Stimulated activated naive CD4-positive, alpha-beta T cell (primary cell): Measurements from ENCODE around the gene NPL.

Source experiments
- DNase-seq, 6 experiments: peaks; one replicate each; lab custom pipeline; 2025; lab: John Stamatoyannopoulos, UW

The NPL gene, protein sequence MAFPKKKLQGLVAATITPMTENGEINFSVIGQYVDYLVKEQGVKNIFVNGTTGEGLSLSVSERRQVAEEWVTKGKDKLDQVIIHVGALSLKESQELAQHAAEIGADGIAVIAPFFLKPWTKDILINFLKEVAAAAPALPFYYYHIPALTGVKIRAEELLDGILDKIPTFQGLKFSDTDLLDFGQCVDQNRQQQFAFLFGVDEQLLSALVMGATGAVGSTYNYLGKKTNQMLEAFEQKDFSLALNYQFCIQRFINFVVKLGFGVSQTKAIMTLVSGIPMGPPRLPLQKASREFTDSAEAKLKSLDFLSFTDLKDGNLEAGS

DNA sequence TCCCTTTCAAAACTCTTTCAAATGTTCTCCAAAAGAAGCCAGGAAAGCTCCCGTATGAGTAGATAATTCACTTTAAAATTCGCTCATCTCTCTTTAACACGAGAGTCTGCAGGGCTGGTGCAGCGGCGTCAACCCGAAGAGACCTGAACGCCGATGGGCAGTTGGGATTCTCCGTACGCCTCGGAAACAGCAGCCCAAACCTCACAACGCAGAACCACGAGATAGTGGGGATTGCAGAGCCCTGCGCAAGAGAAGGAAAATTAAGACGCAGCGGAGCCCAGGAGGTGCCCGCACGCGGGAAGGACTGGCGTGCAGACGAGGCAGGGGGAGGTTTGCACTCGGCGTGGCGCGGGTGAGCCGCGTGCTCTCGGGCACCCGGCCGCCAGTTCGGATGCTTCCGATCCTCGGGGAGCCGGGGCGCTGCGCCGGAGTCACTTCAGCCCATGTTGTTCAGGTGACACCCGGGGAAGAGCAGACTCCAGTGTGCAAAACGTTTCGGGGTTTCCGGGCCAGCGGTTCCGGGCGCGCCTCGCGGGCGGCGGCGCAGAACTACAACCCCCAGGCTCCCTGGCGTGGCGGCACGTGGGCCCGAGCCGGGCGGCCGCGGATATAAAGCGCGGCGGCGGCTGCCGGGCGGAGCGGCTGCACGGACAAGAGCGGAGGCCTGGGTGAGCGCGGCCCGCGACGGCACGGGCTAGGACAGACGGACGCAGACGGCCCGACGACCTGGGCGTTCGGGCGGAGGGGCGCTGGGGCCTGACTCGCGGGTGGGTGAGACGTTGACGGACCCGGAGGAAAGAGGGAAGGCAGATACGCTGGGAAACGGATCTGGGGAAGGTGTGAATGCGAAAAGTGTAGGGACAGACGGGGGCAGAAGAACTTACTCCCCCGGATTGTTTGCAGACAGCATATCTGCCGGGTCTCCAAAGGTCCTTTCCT is at the start of gene NPL:
TSS of gene NPL (plus strand) at position 636 of the 939 bp plus-strand sequence. CDS start 4,599 bp downstream, outside the sequence.
- DNase-seq, result peak; percentile 72 to 85 (median 82)

DNA sequence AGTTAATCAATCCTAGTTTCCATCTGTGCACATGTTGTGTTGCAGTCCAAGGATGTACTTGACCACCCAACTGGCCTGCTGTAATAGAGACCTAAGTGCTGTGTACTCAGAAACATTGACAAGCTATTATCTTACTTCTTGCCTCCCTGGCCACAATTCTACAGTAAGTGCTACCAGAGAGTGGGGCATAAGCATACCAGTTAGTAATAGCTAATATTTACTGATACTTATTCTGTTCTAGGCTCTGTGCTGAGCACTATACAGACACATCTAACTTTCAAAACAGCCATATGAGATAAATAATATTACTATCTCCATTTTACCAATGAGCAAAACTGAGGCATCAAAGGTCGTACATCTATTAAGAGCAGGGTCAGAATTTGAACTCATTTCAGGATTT is 49.5 kb upstream of the NPL start:
- DNase-seq, result no peak

DNA sequence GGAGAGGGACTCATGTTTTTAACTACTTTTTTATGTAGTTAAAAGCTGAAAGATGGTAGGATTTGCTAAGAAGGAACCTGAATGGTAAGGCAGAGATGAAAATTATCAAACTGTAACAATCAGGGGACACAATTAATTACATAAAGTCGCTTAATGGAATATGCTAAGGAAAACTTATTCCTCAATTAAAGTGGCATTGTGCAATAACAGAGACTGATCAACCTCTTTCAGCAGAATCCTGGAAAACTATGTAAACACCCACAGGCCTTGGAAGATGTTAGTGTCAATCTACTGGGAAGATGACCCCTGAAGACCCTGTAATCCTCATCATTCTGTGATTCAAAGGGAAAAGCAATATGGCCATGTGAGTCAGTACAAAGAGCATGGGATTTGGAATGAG is 46.8 kb upstream of the NPL start:
- DNase-seq, result no peak

DNA sequence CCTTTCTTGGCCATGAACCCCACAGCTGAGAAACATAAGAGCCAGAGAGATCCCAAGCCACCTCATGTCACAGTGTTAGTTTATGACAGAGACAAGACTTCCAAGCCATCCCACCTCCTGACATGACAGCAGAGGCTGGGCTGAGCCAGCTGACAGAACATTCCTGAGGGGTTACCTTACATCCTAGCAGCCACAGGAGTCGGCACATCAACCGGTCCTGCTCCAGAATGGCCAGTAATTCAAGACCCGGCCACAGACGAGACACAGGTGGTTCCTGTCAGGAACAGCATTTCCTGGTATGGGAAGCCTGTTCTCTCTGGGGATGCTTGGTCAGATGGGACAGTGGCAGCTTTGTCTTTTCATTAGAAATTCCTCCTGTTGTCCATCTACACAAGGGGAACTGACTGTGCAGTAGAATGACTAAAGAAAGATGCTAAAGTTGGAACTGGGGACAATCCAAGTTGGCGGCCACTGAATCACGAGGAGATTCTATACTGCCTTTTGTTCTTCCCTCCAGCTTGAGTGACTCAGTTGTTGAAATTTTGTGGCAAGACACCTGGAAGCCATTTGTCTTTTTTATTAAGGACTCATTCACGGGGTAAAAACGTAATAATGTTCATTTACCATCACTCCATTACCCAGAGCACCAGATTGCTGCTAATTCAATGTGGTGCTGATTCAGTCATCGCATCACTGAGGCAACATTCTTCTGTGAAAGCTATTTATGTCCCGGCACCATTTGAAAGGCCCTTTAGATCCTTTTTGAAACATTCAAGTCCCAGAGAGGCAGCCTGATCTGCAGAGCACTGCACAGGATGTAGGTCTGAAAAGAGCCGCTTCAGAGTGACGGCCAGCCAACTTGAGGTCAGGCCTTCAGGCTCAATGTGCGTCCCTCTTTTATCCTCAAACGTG is 37.2 kb upstream of the NPL start:
- no peak for DNase-seq

DNA sequence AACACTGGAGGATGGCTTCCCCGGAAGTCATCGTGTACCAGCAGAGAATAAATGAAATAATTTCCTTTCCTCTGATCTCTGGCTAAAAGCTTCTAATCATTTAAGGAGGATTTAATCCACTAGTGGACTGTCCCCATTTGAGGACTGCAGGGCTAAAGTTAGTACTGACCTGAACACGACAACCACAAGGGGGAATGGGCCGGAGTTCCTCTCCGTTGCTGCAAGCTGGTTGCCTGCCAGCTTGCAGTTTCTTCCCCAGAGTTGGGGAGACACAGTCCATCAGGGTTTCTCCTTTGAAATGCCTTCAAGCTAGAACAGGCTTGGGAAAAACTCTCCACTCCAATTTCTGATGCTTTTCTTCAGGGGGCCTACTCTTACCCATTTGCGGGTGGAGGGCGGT is 35.5 kb upstream of the NPL start:
- no peak for DNase-seq

DNA sequence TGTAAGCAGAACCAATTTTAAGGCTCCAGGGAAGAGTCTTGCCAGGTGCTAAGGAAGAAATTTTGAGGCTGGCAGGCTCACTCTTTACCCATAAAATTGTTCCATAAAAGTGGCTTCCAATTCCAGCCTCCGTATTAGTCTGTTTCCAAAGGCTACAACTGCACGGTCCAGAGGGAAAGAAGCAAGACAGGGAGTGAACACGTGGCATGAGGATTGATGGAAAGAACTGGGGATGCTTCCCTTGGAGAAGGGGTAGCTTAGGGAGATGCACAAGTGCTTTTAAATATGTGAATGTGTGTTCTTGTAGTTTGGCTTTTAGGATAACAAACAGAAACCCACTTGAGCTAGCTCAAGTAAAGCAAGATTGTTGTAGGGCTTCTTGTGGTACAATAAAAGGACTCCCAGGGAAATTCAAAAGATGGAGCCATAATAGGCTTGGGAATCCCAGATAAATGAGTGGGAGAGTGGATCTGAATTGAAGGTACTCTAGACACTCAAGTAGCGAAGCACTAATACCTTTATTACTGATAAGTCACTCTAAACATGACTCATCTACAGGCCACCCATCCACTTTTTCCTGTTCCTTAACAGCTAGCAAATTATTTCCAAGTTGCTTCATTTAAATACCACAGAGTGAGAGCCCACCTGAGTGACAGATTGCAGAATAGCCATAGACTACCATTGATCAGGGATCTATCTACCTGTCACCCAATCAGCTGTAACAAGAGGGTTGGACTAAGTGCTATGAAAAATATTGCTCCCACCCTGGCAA is 34.8 kb upstream of the NPL start:
- DNase-seq, result no peak

DNA sequence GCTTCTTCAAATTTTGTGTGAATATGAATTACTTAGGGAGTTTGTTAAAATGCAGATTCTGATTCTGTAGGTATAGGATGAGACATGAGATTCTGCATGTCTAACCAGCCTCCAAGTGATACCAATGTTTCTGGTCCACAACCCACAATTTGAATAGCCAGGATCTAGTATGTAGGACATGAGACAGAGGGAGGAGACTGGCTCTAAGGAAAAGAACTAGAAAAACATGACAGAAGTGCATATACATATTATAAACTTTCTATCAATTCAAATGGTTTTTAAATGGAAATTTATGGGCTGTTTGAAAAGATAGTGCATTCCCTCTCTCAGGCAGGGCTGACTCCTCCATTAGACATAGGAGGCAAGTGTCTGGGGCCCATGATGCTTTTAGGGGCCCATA is 33.9 kb upstream of the NPL start:
- DNase-seq, result no peak

DNA sequence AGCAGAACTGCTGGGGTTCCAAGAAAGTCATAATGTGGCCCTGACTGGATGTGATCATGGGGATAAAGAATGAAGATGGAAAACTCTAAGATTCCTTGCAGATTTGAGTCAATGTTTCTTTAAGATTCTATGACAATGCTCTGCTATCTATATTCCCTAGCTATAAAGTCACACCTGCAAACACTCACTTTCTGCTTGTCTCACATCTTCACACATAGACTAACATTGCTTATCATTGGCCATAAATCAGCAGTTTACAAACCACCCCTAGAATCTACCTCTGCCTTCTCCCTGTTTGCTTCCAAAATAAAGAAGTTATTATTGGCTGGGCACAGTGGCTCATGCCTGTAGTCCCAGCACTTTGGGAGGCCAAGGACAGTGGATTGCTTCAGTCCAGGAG is 33.1 kb upstream of the NPL start:
- no peak for DNase-seq

DNA sequence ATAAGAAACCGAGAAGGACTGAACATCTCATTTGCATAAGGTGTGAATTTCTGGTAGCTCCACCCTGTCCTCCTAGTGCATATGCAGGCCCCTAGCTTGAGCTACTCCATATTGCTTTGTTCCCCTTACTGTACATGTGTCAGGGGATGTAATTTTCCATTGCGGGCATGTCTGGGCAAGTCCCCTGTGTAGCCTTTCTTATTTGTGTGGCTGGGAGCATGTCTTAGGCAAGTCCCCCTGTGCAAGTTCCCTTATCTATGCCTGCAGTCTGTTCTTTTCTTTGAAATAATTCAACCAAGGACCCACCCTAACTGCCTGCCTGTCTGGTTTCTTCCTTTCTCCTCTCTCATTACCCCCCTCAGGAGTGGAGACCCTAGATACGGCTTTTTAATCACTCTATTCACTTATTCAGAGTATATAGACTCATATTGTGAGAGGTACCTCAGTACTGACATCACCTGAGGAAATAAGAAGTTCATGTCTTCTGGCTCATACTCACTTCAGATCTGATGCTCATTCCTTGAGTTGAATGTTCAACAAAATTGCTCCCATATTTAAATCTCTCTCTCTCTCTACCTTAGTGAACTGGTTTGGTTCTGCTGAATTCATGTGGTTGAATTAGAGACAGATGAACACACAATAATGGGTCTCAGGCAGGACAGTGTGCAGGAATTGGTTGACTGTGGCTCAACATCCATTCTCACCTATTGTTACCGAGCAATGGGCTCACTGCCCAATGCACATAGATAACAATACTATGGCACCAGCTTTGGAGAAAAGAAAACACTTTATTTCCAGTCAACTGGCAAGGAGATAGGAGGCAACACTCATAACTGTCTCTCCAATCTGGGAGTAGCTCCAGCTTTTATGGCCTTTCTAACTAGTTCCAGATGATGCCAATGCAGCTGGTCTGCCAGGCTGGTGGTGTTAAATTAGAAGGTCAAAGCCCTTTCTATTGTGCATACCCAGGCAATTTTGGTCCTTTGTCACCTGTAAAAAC is 27.9 kb upstream of the NPL start:
- DNase-seq, result no peak

DNA sequence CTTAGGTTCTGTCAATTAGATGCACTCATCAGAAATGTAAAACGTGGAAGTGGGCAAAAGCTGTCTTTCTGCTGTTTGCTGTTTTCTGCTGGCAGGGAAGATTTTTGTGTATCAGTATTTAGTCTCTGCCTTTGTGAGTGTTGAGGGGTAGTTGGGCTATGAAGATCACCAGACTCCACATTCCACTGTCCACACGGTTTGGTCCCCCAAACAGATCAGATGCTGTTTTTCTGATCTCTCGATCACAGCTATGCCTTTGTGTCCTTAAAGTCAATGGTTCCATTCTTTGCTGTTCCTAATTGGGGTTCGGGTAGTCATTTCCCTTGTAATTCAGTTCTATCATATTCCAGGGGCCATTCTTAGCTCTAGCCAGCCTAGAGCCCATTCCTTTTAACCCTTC is 27.0 kb upstream of the NPL start:
- no peak for DNase-seq

DNA sequence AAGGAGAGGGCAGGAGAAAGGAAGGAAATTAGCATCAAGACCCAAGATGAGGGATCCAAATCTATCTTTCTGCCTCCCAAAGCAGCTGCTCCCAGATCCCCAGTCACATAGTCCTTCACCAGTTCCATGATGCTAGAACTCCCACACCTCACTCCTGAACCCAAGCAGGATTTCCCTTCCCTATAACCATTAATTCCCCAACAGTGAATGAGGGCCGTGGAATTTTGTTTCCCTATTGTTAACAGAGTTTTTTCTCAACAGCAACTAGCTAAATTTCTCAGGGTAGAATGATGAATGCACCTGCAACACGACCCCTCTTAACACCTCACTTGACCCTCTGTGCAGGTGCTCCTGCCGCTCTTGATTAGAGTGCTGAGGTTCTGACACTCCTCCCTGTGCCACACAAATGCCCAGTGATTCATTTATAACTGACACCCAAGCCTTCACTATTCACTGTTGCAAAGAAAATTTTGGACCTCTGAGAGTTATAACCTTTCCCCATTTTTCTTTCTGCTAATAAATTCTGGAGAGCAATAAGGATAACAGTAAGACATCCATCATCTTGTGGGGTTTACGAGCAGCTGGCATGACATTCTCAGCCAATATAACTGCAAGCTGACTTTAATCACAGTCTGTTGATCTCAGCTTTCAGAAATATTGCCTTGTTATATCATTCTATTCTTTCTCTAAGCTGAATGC is 25.4 kb upstream of the NPL start:
- DNase-seq, result no peak

DNA sequence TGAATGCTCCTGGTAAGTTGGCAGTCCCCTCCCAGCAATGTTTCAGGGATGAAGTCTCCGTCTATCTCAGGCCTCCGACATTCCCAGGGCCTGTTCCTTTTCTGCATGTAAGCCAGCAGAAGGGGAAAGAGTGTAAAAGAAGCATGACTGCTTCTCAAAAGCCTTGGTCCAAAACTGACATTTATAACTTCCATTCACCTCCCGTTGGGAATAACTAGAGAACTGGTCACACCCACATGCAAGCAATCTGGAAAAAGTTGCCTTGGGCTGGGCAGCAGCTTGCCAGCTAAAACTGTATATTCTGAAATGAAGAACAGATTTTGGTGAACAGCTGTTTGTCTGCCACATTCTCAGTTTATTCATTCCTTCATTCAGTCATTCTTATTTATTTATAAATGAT is 24.2 kb upstream of the NPL start:
- no peak for DNase-seq

DNA sequence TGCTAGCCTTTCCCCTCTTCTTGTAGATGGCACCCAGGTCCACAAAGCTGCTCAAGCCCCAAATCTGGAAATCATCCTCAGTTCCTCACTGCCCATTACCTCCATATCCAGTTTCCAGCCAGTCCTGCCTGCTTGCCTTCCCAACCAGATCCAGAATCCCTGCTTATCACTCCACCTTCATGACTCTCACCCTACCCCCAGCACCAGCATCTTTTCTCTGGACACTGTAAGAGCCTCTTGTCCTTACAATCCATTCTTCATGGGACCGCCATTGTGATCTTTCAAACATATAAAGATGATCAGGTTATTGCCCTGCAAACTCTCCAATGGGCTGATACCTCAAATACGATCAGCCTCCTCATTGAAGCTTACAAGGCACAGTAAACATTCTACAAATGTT is 23.5 kb upstream of the NPL start:
- no peak for DNase-seq

DNA sequence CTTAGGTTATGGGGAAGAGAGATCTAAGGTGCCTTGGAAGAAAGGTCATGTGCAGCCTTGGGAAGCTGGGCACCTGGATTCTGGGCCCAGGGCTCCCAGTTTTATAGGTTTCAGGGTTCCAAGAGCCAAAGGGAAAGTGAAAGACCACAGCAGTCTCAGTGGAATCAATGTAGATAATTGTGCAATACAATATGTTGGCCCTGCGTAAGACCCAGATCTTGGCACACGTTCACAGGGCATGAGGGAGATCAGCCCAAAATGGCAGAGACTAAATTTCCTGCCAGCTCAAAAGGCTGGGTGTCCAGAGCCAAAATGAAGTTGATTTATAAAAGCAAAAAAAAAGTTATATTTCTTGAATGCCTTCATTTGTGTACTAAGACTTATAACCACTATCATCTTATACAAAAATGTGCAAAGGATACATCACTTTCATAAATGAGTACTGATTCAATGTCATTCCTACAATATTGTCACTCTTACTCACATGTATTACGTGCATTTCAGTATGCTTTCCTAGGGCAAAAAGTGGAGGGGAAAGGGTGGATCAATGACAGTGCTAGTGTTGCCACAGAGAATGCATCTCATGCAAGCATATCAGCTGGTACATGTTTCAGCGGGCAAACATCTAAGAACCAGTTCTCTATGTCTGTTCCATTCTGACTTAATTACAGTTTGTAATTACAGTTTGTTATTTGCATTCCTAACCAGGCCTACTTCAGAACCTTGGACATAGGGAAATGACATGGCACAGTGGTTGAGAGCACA is 22.5 kb upstream of the NPL start:
- DNase-seq, result no peak

DNA sequence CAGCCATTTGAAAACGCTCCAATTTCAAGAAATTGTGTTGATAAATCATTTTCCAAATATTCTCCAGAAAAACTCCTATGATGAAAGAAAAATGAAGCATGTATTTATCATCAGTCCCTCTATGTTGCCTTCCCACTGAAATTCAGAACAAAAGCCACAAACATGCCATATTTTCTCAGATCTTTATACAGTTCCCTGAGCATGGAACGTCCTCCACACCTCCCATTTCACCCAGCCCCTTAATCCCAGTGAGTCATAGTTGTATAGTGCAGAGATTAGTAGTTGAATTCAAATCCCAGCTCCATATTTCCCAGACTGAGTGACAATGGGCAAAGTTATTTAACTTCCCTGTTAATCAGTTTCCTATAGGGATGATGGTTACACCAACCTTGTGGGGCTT is 20.6 kb upstream of the NPL start:
- no peak for DNase-seq

DNA sequence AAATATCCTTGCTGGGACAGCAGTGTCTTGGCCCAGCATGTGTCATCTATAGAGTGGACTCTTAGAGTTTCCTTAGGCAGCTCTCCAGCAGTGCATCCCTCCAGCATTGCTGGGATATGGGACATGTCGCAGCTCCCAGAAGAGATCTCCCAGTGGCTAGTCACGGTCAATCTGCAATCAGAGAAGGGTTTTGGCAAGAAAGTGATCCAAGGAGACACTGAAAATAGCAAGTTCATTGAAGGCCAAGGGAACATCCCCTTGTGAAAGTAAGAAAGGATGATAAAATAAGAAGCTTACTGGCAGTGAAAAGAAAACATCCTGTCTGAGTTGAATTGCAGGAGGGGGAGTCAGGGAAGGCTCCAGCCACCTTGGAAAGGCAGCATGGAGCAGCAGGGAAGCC is 19.3 kb upstream of the NPL start:
- DNase-seq, result no peak

DNA sequence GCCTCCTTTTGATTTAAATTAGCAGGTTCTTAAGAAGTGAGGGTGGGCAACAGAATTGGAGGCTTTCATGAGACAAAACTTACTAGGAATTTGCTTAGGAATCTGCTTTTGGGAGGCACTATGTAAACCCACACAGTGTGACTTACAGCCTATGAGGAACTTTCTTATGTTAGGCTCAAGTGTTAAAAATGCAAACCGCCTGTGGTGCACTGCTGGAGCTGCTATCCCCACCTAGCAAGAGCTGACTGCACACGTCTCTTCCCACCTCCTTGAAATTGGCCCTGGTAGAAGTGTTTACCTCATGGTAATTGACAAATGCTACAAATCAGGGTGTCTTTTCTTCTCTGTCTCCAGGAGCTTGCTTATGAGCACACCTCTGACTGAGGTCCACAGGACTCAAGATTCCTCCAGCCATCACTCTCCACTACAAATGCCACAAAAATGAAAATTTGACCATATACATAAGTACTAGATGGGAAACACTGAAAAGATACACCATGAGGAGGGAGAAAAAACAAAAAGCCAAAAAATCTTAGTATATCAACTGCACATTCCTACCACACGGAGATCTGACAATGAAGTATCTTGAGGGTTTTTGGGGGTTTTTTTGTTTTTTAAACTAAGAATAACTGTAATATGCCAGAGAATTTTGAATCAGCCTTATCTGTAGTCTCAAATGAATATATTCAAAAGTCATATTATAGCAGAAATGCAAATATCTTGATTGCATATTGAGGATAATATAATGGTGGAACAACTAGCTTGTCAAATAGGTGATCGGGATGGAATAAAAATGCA is 18.2 kb upstream of the NPL start:
- no peak for DNase-seq

DNA sequence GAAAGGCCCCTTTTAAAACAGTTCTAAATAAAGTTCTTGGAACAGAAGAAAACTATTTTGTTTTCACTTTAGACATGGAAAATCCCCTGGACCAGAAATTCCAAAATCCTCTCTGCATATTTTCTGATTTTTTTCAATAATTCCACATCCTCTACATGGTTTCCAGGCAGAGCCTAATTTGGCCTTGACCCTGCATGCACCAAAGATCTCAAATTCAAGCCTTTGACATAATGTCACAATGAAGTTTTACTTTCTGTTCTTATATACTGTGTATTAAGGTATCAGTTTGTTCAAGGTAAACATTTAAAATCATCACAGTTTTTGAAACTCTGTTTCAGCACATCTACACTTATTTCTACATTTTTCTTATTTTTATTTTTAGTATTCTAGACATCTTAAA is 12.2 kb upstream of the NPL start:
- no peak for DNase-seq
